Dermis microvascular lymphatic vessel endothelial cell (primary cell): ENCODE measurements around the gene FAM110A. TPM values are rescaled to one million over a fixed set of nuclear protein-coding genes. Genes with fewer than 3 reads are reported as not detected.

Source experiments
- total RNA-seq: library from RNA; depleted of rRNA; stranded (reverse); fragments of >200 nt; gene quantifications from 2 replicates; pipeline ENCODE4 v1.2.1, GENCODE V29; 2014

FAM110A gene
- total RNA-seq, 1 donor from 2014 or later = 1.3 TPM

Other genes with a start within 250 kb of the FAM110A start
- gene TCF15, start 223.4 kb upstream of the FAM110A start, total RNA-seq = 0.76 and 0.77 TPM in 2 replicates
- 22.3 and 23.0 TPM in 2 replicates for gene SRXN1, start 180.5 kb upstream of the FAM110A start, total RNA-seq
- not detected in 2 replicates for gene SCRT2, start 157.9 kb upstream of the FAM110A start, total RNA-seq
- gene SLC52A3, start 65.2 kb upstream of the FAM110A start, total RNA-seq = under 0.01 TPM in 1 of 2 replicates, not detected in the other
- gene ANGPT4, start 82.6 kb downstream of the FAM110A start, total RNA-seq = not detected in 2 replicates
- gene RSPO4, start 168.6 kb downstream of the FAM110A start, total RNA-seq = not detected in 2 replicates